GM12878 (cell line): ENCODE results near the gene METAP2. TPM values are rescaled to one million over a fixed set of nuclear protein-coding genes. Genes with fewer than 3 reads are reported as not detected.

Experiments used
- ATAC-seq: fragments of 200-7000 bp; cut with Tn5 transposase; 3 replicates; pipeline ENCODE4 v1.9.1; 2020; ENCODE audit warnings: mild to moderate bottlenecking, moderate library complexity
- BruUV-seq: library from RNA; stranded (reverse); fragments of 400-500 nt; replicated peaks from 2 replicates; lab custom pipeline; 2021; lab: Mats Ljungman, UMichigan
- CTCF ChIA-PET: fragments of 300-600 bp; sonication (Branson Sonifier 250); formaldehyde crosslinking; extraction: SDS; loops from one replicate; lab custom pipeline; 2021; ENCODE audit warnings: inconsistent platforms; lab: Yijun Ruan, JAX
- POLR2A ChIA-PET: fragments of 350-600 bp; formaldehyde crosslinking; extraction: SDS; loops from one replicate; lab custom pipeline; 2021; ENCODE audit warnings: inconsistent platforms; lab: Charles Lee
- RAD21 ChIA-PET: fragments of 300-600 bp; sonication (Branson Sonifier 250); formaldehyde crosslinking; loops from one replicate; lab custom pipeline; 2023; ENCODE audit warnings: antibody characterized with exemption; ENCODE audit not compliant: unreplicated experiment; lab: Charles Lee
- SMC1A ChIA-PET: fragments of 300-600 bp; sonication (Branson Sonifier 250); formaldehyde crosslinking; loops from one replicate; lab custom pipeline; 2023; ENCODE audit not compliant: unreplicated experiment, uncharacterized antibody; lab: Charles Lee
- DNase-seq: peaks from one replicate; pipeline ENCODE4 v3.0.0-alpha.2; 2011; ENCODE audit warnings: low read depth, low spot score
- FAIRE-seq: peaks from 3 replicates; lab custom pipeline; 2011; peaks lifted over from hg19 to GRCh38; lab: Jason Lieb, UNC
- H2AFZ ChIP-seq: 2 replicates; pipeline ENCODE4 v1.6.0; 2011; ENCODE audit warnings: low read depth, low read length, control low read depth; ENCODE audit not compliant: control insufficient read depth
- H3K27ac ChIP-seq: 2 replicates; pipeline ENCODE4 v1.5.1; 2011; ENCODE audit warnings: control low read depth; ENCODE audit not compliant: control insufficient read depth, insufficient read depth
- H3K27me3 ChIP-seq, 2 experiments: replicated peaks in 1 of 2; 2 replicates each; pipeline versions ENCODE4 v1.6.0 to v1.6.1; 2011; ENCODE audit warnings: low read length in 1 of 2; ENCODE audit not compliant: control insufficient read depth in 2 of 2, insufficient read depth in 2 of 2
- H3K36me3 ChIP-seq, 2 experiments: 2 replicates each; pipeline ENCODE4 v1.5.1; 2011; ENCODE audit warnings: low read length in 1 of 2; ENCODE audit not compliant: control insufficient read depth in 2 of 2, insufficient read depth in 2 of 2
- H3K4me1 ChIP-seq: 2 replicates; pipeline ENCODE4 v1.6.1; 2011; ENCODE audit warnings: mild to moderate bottlenecking, low read length, moderate library complexity, mixed read lengths; ENCODE audit not compliant: control insufficient read depth, insufficient read depth
- H3K4me2 ChIP-seq: 2 replicates; pipeline ENCODE4 v1.6.0; 2011; ENCODE audit warnings: control low read depth; ENCODE audit not compliant: control insufficient read depth, insufficient read depth
- H3K4me3 ChIP-seq: fragments of 200-600 bp; sonication (generic); 2 replicates; pipeline ENCODE4 v1.5.1; 2016
- H3K79me2 ChIP-seq: 2 replicates; pipeline ENCODE4 v1.6.0; 2011; ENCODE audit warnings: low read length; ENCODE audit not compliant: control insufficient read depth, insufficient read depth
- H3K9ac ChIP-seq: 2 replicates; pipeline ENCODE4 v1.8.0; 2011; ENCODE audit warnings: low read length, control low read depth, mixed read lengths; ENCODE audit not compliant: control insufficient read depth, insufficient read depth
- H3K9me3 ChIP-seq: replicated peaks from 3 replicates; pipeline ENCODE4 v1.5.1; 2011; ENCODE audit warnings: mild to moderate bottlenecking, low read length; ENCODE audit not compliant: control insufficient read depth, insufficient read depth
- H4K20me1 ChIP-seq: 2 replicates; pipeline ENCODE4 v1.6.0; 2011; ENCODE audit not compliant: control insufficient read depth, insufficient read depth
- CBFB ChIP-seq: IDR thresholded peaks from 2 replicates; pipeline ENCODE4 v1.6.1; 2016; ENCODE audit warnings: antibody characterized with exemption, low read depth
- EZH2 ChIP-seq: IDR thresholded peaks from 2 replicates; pipeline ENCODE4 v1.6.1; 2012; ENCODE audit warnings: low read depth, mild to moderate bottlenecking, control low read depth, inconsistent platforms, low read length, borderline replicate concordance; ENCODE audit not compliant: control insufficient read depth
- FOXK2 ChIP-seq: fragments of 450-650 bp; IDR thresholded peaks from 2 replicates; pipeline ENCODE4 v1.6.1; 2017; ENCODE audit warnings: mild to moderate bottlenecking, moderate library complexity
- FOXM1 ChIP-seq: IDR thresholded peaks from 2 replicates; pipeline ENCODE4 v1.6.1; 2012; ENCODE audit warnings: low read depth, mild to moderate bottlenecking, inconsistent platforms, low read length, moderate library complexity
- KDM1A ChIP-seq: fragments of 200-600 bp; sonication (generic); IDR thresholded peaks from 2 replicates; pipeline ENCODE4 v1.6.1; 2016; ENCODE audit warnings: borderline replicate concordance
- NR2C1 ChIP-seq: fragments of 450-650 bp; IDR thresholded peaks from 2 replicates; pipeline ENCODE4 v1.6.1; 2017; ENCODE audit warnings: antibody characterized with exemption, mild to moderate bottlenecking, moderate library complexity
- PAX8 ChIP-seq: fragments of 450-650 bp; IDR thresholded peaks from 2 replicates; pipeline ENCODE4 v1.6.1; 2017; ENCODE audit warnings: mild to moderate bottlenecking, moderate library complexity
- PML ChIP-seq: IDR thresholded peaks from 2 replicates; pipeline ENCODE4 v1.6.1; 2012; ENCODE audit warnings: low read length, inconsistent platforms
- RB1 ChIP-seq: fragments of 450-650 bp; formaldehyde crosslinking; IDR thresholded peaks from 2 replicates; pipeline ENCODE4 v1.6.1; 2017; ENCODE audit warnings: mild to moderate bottlenecking, borderline replicate concordance
- RCOR1 ChIP-seq: conservative IDR thresholded peaks from 2 replicates; pipeline ENCODE4 v1.6.1; 2012; ENCODE audit warnings: low read depth, low read length, improper control_type of control experiment
- RELA ChIP-seq: fragments of 450-650 bp; IDR thresholded peaks from 2 replicates; pipeline ENCODE4 v1.8.0; 2014; ENCODE audit warnings: borderline replicate concordance; ENCODE audit not compliant: partially characterized antibody
- SIX5 ChIP-seq: IDR thresholded peaks from 2 replicates; pipeline ENCODE4 v1.6.1; 2011; ENCODE audit warnings: mild to moderate bottlenecking, low read depth, low read length, moderate library complexity; ENCODE audit not compliant: severe bottlenecking
- STAT3 ChIP-seq: IDR thresholded peaks from 2 replicates; pipeline ENCODE4 v1.6.1; 2011; ENCODE audit warnings: low read depth, low read length, improper control_type of control experiment
- TCF12 ChIP-seq: IDR thresholded peaks from 2 replicates; pipeline ENCODE4 v1.6.1; 2011; ENCODE audit warnings: low read depth, mild to moderate bottlenecking, low read length
- TCF7 ChIP-seq: IDR thresholded peaks from 2 replicates; pipeline ENCODE4 v1.6.1; 2014; ENCODE audit warnings: antibody characterized with exemption, borderline replicate concordance
- ZNF622 ChIP-seq: fragments of 450-650 bp; IDR thresholded peaks from 2 replicates; pipeline ENCODE4 v1.6.1; 2017; ENCODE audit warnings: mild to moderate bottlenecking, inconsistent platforms
- WGBS: methylation state at CpG from one replicate; pipeline ENCODE4 v1.1.6; 2016; ENCODE audit warnings: low lambda C conversion rate; ENCODE audit not compliant: insufficient replicate concordance, insufficient coverage; ENCODE audit errors: missing lambda C conversion rate; 5-methylcytosine and 5-hydroxymethylcytosine counted together
- in situ Hi-C: fragments of 300-500 bp; cut with MboI; formaldehyde crosslinking; loops from 9 replicates; pipeline ENCODE4 v1.14.3; 2018; ENCODE audit warnings: mixed read lengths
- intact Hi-C: fragments of 100-400 bp; cut with micrococcal nuclease; formaldehyde crosslinking; loops from one replicate; pipeline ENCODE4 v1.14.2; 2022; ENCODE audit not compliant: unreplicated experiment
- polyA plus RNA-seq, 11 experiments: library from polyadenylated mRNA; depleted of rRNA in 4 of 11; unstranded in 6 of 11; stranded (reverse) in 5 of 11; fragments of >200 nt; fragmentation: Nextera tagmentation in 4 of 11; fragmentation: Illumina TruSeq in 1 of 11; extraction: Ambion mirVana in 4 of 11; extraction: Trizol in 1 of 11; gene quantifications; 1 replicate in 1 of 11; 2 replicates in 10 of 11; pipeline versions ENCODE4 v1.2.1 to v1.2.3, GENCODE V29; 2011 to 2016; ENCODE audit warnings: inconsistent platforms in 2 of 11, missing spikeins in 2 of 11, low read depth in 1 of 11
- total RNA-seq, 4 experiments: library from RNA; depleted of rRNA in 3 of 4; stranded (reverse); fragments of >200 nt in 3 of 4; fragmentation: Illumina TruSeq in 1 of 4; extraction: Trizol in 1 of 4; gene quantifications; 2 replicates each; pipeline versions ENCODE4 v1.2.1 to v1.2.3, GENCODE V29; 2013 to 2021
- TF ChIP-seq, protein P1 (sequence below): fragments of 150-350 bp; IDR thresholded peaks from 2 replicates; pipeline ENCODE4 v1.6.1; 2014; ENCODE audit warnings: mild to moderate bottlenecking, low read depth, low read length
- TF ChIP-seq, protein P2 (sequence below): IDR thresholded peaks from 2 replicates; pipeline ENCODE4 v1.6.1; 2012; ENCODE audit warnings: low read depth, low read length, improper control_type of control experiment
- TF ChIP-seq, protein P3 (sequence below): IDR thresholded peaks from 2 replicates; pipeline ENCODE4 v1.6.1; 2011; ENCODE audit warnings: low read depth, low read length, improper control_type of control experiment, borderline replicate concordance
- TF ChIP-seq, protein P4 (sequence below): fragments of 450-650 bp; IDR thresholded peaks from 2 replicates; pipeline ENCODE4 v1.6.1; 2017; ENCODE audit warnings: mild to moderate bottlenecking

The METAP2 gene
- total and polyA plus RNA-seq, 10 of the 15 experiments (the other 5 are each of a cell fraction or from before 2014, with no cell fraction given), result 50.7 to 132 (median 73.9) TPM

DNA sequence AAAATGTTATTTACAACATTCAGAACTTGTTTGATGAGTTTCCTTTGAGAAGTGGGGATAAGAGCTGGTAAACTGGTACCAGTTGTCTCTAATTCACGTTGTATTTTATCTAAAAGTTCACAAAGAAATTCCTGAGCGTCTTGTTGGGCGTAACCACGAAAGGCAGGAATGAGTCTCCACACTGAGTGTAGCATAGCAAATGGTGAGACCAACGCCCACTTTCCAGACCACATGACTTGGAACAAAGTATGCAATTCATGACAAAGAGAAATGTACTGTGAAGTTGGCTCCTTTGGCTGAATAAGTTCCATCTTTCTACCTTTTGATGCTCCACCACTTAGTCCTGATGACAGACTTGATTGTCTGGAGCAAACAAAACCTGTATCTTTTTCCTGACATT, 58.9 kb downstream of the METAP2 start (continued):
- TF ChIP-seq SIX5 (no peak), TCF12 (no peak), PML (no peak), EZH2 (no peak), STAT3 (no peak), RELA (no peak), CBFB (no peak), ZNF622 (no peak)

DNA sequence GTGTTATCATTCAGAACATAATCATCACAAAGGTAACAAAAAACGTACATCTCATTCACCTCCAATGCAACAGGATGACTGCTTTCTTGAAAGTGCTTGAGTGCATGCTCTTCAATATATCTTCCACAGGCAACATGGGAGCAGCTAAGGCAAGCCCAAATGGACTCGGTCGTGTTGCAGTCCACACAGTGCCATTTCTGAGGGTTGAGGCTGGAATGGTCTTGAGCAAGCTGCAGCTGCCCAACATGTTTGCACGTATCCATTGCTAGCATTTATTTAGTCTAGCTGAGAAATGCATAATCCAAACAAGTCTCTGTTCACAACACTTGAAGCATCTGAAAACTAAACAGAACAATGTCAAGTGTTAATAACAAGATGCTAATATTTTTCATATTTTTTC, 60.0 kb downstream of the METAP2 start:
- intact Hi-C loops, result loop anchor here (1.0 to 10.0 kb wide), 5 partner anchors 189 to 989 kb away; no protein-coding TSS in a partner anchor
- no peak overlapping the region for H3K4me2 ChIP-seq
- ChIA-PET CTCF (interaction anchor here (0.5 to 6.3 kb wide), 54 partner anchors 8 to 1194 kb away, joined by 3 to 120 read pairs (median 4); partner anchors contain the start of genes METAP2 and NR2C1), RAD21 (interaction anchor here (0.7 to 2.3 kb wide), 31 partner anchors 9 to 1400 kb away, joined by 3 to 64 read pairs (median 4); partner anchors contain the start of genes FGD6, METAP2, NR2C1 and VEZT), SMC1A (interaction anchor here (0.6 to 4.3 kb wide), 30 partner anchors 9 to 987 kb away, joined by 3 to 64 read pairs (median 3); partner anchors contain the start of gene USP44), POLR2A (interaction anchor here (0.6 kb wide), 1 partner anchor 910 kb away, joined by 3 read pairs; no protein-coding TSS in a partner anchor)
- no TSS peak for BruUV-seq
- H2AFZ ChIP-seq, result no peak overlapping the region
- no peaks in the 10 kb centered on the region for H3K9me3 ChIP-seq
- H3K36me3 ChIP-seq, result no peaks in the 10 kb centered on the region
- DNase-seq (no peak), ATAC-seq (no peak), FAIRE-seq (no peak)
- WGBS, result 49% methylated on average over 4 of the region's 4 CpGs
- no peaks in the 10 kb centered on the region for H3K79me2 ChIP-seq
- no peaks in the 10 kb centered on the region for H4K20me1 ChIP-seq
- no peaks in the 10 kb centered on the region; a peak in 2 of 4 replicates for H3K27me3 ChIP-seq
- no peaks in the 10 kb centered on the region for H3K4me1 ChIP-seq
- no peak overlapping the region for H3K27ac ChIP-seq
- H3K9ac ChIP-seq, result no peak overlapping the region
- no peak overlapping the region for H3K4me3 ChIP-seq
- in situ Hi-C loops, result no loop called here
- no peak for TF ChIP-seq FOXM1
- TF ChIP-seq TCF7, result no peak
- TF ChIP-seq PAX8, result no peak
- TF ChIP-seq KDM1A, result no peak
- TF ChIP-seq, protein P1, sequence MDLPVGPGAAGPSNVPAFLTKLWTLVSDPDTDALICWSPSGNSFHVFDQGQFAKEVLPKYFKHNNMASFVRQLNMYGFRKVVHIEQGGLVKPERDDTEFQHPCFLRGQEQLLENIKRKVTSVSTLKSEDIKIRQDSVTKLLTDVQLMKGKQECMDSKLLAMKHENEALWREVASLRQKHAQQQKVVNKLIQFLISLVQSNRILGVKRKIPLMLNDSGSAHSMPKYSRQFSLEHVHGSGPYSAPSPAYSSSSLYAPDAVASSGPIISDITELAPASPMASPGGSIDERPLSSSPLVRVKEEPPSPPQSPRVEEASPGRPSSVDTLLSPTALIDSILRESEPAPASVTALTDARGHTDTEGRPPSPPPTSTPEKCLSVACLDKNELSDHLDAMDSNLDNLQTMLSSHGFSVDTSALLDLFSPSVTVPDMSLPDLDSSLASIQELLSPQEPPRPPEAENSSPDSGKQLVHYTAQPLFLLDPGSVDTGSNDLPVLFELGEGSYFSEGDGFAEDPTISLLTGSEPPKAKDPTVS, result no peak
- TF ChIP-seq, protein P2, sequence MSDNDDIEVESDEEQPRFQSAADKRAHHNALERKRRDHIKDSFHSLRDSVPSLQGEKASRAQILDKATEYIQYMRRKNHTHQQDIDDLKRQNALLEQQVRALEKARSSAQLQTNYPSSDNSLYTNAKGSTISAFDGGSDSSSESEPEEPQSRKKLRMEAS, result no peak
- TF ChIP-seq EZH2, result no peak
- TF ChIP-seq RCOR1, result no peak
- TF ChIP-seq, protein P3, sequence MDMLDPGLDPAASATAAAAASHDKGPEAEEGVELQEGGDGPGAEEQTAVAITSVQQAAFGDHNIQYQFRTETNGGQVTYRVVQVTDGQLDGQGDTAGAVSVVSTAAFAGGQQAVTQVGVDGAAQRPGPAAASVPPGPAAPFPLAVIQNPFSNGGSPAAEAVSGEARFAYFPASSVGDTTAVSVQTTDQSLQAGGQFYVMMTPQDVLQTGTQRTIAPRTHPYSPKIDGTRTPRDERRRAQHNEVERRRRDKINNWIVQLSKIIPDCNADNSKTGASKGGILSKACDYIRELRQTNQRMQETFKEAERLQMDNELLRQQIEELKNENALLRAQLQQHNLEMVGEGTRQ, result no peak
- TF ChIP-seq, protein P4, sequence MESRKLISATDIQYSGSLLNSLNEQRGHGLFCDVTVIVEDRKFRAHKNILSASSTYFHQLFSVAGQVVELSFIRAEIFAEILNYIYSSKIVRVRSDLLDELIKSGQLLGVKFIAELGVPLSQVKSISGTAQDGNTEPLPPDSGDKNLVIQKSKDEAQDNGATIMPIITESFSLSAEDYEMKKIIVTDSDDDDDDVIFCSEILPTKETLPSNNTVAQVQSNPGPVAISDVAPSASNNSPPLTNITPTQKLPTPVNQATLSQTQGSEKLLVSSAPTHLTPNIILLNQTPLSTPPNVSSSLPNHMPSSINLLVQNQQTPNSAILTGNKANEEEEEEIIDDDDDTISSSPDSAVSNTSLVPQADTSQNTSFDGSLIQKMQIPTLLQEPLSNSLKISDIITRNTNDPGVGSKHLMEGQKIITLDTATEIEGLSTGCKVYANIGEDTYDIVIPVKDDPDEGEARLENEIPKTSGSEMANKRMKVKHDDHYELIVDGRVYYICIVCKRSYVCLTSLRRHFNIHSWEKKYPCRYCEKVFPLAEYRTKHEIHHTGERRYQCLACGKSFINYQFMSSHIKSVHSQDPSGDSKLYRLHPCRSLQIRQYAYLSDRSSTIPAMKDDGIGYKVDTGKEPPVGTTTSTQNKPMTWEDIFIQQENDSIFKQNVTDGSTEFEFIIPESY, result no peak
- no peak for TF ChIP-seq NR2C1
- no peak for TF ChIP-seq FOXK2
- TF ChIP-seq PML, result no peak
- TF ChIP-seq RB1, result no peak
